DOHH2 (cell line): ENCODE data around the gene RPS6KB2.

Experiments used
- H3F3A ChIP-seq: fragments of 200-600 bp; sonication (generic), shearing (Covaris generic); 2 replicates; pipeline ENCODE4 v1.6.0; 2016; ENCODE audit warnings: antibody characterized with exemption, mild to moderate bottlenecking; ENCODE audit not compliant: control insufficient read depth, insufficient read depth
- H3K27ac ChIP-seq: fragments of 200-600 bp; sonication (generic); 2 replicates; pipeline ENCODE4 v1.5.1; 2014; ENCODE audit warnings: low read depth, mild to moderate bottlenecking, low read length, moderate library complexity
- H3K27me3 ChIP-seq: fragments of 200-600 bp; sonication (generic); 2 replicates; pipeline ENCODE4 v1.6.1; 2014; ENCODE audit warnings: mild to moderate bottlenecking, low read length, mixed read lengths; ENCODE audit not compliant: control insufficient read depth
- H3K36me3 ChIP-seq: fragments of 200-600 bp; sonication (generic); 2 replicates; pipeline ENCODE4 v1.6.1; 2014; ENCODE audit warnings: mild to moderate bottlenecking, low read length, moderate library complexity, mixed read lengths; ENCODE audit not compliant: control insufficient read depth
- H3K4me1 ChIP-seq: fragments of 200-600 bp; sonication (generic); 2 replicates; pipeline ENCODE4 v1.6.1; 2014; ENCODE audit warnings: mild to moderate bottlenecking, low read length, mixed read lengths; ENCODE audit not compliant: control insufficient read depth
- H3K4me2 ChIP-seq: fragments of 200-600 bp; sonication (generic); 2 replicates; pipeline ENCODE4 v1.6.0; 2014; ENCODE audit warnings: mild to moderate bottlenecking, low read length, moderate library complexity
- H3K4me3 ChIP-seq: fragments of 200-600 bp; sonication (generic); 2 replicates; pipeline ENCODE4 v1.5.1; 2014; ENCODE audit warnings: mild to moderate bottlenecking, low read length, mixed read lengths
- H3K79me2 ChIP-seq: fragments of 200-600 bp; sonication (generic); 2 replicates; pipeline ENCODE4 v1.6.1; 2014; ENCODE audit warnings: mild to moderate bottlenecking, low read length, mixed read lengths; ENCODE audit not compliant: control insufficient read depth
- H3K9me2 ChIP-seq: fragments of 200-600 bp; sonication (generic); replicated peaks from 2 replicates; pipeline ENCODE4 v1.6.1; 2014; ENCODE audit warnings: mild to moderate bottlenecking, low read length, mixed read lengths; ENCODE audit not compliant: control insufficient read depth
- H3K9me3 ChIP-seq: fragments of 200-600 bp; sonication (generic); 2 replicates; pipeline ENCODE4 v1.6.1; 2014; ENCODE audit warnings: antibody characterized with exemption, low read length, mixed read lengths; ENCODE audit not compliant: control insufficient read depth, insufficient read depth
- H4K20me1 ChIP-seq: fragments of 200-600 bp; sonication (generic); 2 replicates; pipeline ENCODE4 v1.6.0; 2014; ENCODE audit warnings: low read depth, mild to moderate bottlenecking, antibody characterized with exemption, low read length, moderate library complexity; ENCODE audit not compliant: control insufficient read depth, insufficient read depth
- EZH2phosphoT487 ChIP-seq: fragments of 200-600 bp; sonication (generic); IDR thresholded peaks from 2 replicates; pipeline ENCODE4 v1.6.1; 2017; ENCODE audit warnings: borderline replicate concordance, mild to moderate bottlenecking, antibody characterized with exemption, low read length, moderate library complexity, mixed read lengths
- TF ChIP-seq, protein P1 (sequence below): fragments of 200-600 bp; sonication (generic); IDR thresholded peaks from one replicate; pipeline ENCODE4 v1.5.1; 2014; ENCODE audit warnings: antibody characterized with exemption, mild to moderate bottlenecking, low read depth, low read length; ENCODE audit not compliant: poor library complexity, severe bottlenecking

RPS6KB2 gene

DNA sequence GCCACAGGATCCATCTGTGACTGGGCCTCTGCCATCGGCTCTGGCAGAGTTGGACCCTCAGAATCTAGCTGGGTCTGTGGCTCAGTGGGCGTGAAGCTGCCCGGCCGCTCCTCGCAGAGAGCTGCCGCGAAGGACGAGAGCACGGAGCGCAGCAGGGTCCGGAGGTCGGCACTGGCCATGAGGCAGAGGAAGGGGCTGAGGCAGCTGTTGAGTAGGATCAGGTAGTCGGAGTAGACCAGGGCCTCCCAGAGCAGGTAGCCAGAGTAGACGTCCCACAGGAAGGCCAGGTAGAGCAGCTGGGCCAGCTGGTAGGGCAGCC, 23.3 kb downstream of the RPS6KB2 start:
- Histone ChIP-seq H3K9me3 (no peaks in the 10 kb centered on the region), H3K4me2 (no peak overlapping the region), H3K4me1 (peaks cover 46% of the 10 kb centered on the region), H3K27ac (no peak overlapping the region), H3K9me2 (no peaks in the 10 kb centered on the region), H3K79me2 (no peaks in the 10 kb centered on the region), H3K4me3 (no peak overlapping the region), H4K20me1 (no peaks in the 10 kb centered on the region), H3F3A (peaks cover 9% of the 10 kb centered on the region), H3K36me3 (no peaks in the 10 kb centered on the region), H3K27me3 (no peaks in the 10 kb centered on the region)
- TF ChIP-seq, protein P1, sequence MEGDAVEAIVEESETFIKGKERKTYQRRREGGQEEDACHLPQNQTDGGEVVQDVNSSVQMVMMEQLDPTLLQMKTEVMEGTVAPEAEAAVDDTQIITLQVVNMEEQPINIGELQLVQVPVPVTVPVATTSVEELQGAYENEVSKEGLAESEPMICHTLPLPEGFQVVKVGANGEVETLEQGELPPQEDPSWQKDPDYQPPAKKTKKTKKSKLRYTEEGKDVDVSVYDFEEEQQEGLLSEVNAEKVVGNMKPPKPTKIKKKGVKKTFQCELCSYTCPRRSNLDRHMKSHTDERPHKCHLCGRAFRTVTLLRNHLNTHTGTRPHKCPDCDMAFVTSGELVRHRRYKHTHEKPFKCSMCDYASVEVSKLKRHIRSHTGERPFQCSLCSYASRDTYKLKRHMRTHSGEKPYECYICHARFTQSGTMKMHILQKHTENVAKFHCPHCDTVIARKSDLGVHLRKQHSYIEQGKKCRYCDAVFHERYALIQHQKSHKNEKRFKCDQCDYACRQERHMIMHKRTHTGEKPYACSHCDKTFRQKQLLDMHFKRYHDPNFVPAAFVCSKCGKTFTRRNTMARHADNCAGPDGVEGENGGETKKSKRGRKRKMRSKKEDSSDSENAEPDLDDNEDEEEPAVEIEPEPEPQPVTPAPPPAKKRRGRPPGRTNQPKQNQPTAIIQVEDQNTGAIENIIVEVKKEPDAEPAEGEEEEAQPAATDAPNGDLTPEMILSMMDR = no peak
- no peak for TF ChIP-seq EZH2phosphoT487

- Histone ChIP-seq H3K27me3 (no peaks in the 10 kb centered on the region), H3K36me3 (no peaks in the 10 kb centered on the region), H3K9me3 (no peaks in the 10 kb centered on the region), H4K20me1 (no peaks in the 10 kb centered on the region), H3K4me3 (no peak within 1 kb of the TSS), H3F3A (peaks cover 9% of the 10 kb centered on the region), H3K4me2 (no peak within 1 kb of the TSS), H3K79me2 (no peaks in the 10 kb centered on the region), H3K27ac (no peak within 1 kb of the TSS), H3K4me1 (peaks cover 39% of the 10 kb centered on the region), H3K9me2 (no peaks in the 10 kb centered on the region)
- no peak for TF ChIP-seq EZH2phosphoT487
- TF ChIP-seq, protein P1 = no peak
These were observed 24.1 kb downstream of the RPS6KB2 start, which contains the start of gene GPR152 for GRCh38 chr11:67452141-67452952. Gene GPR152 (minus strand): TSS chr11:67452729. CDS start chr11:67452724, 5 bp downstream.

DNA sequence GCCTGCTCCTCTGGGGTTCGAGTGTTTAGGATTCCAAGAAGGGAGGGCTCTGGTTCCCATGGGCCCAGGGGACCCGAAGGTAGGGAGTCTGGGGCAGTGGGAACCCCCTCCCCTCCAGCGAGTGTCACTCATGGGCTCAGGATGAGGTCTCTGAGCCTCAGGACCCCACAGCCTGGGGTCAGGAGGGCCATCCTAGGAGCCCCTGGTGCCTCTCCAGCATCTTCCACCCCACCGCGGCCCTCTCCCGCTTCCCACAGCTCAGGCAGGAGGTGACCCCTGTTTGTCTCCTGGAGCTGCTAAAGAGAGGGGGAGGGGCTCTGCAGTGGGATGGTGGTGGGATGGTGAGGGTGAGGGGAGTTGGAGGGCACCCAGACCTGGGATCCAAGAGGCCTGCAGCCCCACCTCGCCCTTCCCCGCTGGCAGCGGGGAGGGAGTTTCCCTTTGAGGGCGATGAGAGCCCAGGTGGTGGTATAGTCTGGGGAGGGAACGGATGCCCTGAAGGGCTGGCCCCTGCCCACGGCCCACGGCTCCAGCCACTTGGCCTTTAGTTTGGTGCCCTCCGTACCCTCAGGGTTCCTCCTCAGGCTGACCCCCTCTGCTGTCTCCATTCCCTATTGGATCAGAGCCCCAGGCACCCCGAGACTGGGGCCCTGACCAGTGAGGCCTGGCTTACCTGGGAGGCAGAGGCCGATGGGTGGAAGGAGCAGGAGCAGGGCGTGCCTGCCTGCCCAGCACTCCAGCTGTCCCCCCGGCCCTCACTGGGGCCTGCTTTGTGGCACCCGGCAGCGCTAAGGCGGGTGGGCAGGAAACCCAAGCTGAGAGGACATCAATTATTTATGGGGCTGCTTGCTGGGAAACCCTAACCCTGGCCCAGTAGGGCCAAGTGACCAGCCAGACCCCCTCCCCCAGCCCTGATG, 25.8 kb downstream of the RPS6KB2 start:
- TF ChIP-seq, protein P1 = no peak
- TF ChIP-seq EZH2phosphoT487 = no peak

More for the DNA sequence above, 25.8 kb downstream of the RPS6KB2 start:
- no peak overlapping the region for H3K4me3 ChIP-seq
- H3F3A ChIP-seq = peaks cover 9% of the 10 kb centered on the region
- no peaks in the 10 kb centered on the region for H3K79me2 ChIP-seq
- no peaks in the 10 kb centered on the region for H3K9me2 ChIP-seq
- no peaks in the 10 kb centered on the region for H3K36me3 ChIP-seq
- no peak overlapping the region for H3K4me2 ChIP-seq
- no peaks in the 10 kb centered on the region for H3K27me3 ChIP-seq
- peaks cover 41% of the 10 kb centered on the region for H3K4me1 ChIP-seq
- no peak overlapping the region for H3K27ac ChIP-seq
- H3K9me3 ChIP-seq = no peaks in the 10 kb centered on the region
- no peaks in the 10 kb centered on the region for H4K20me1 ChIP-seq
